T-helper 2 cell (primary cell): ENCODE measurements around the gene RNF2.
A peak's percentile ranks its signal among the peaks of the same experiment; 100 is the strongest.
"Not testable (repeated sequence)": the region's sequence is repeated elsewhere in the genome, so short reads cannot be mapped to it uniquely, and the experiment has no call there.

Experiments
- DNase-seq, 5 experiments: peaks; one replicate each; pipeline versions ENCODE4 v3.0.0 to v3.0.0-alpha.2; 2012 to 2022

RNF2 gene

GRCh38 chr1:185050823-185051451 is 5.6 kb downstream of the RNF2 start:
- DNase-seq, result no peak

DNA sequence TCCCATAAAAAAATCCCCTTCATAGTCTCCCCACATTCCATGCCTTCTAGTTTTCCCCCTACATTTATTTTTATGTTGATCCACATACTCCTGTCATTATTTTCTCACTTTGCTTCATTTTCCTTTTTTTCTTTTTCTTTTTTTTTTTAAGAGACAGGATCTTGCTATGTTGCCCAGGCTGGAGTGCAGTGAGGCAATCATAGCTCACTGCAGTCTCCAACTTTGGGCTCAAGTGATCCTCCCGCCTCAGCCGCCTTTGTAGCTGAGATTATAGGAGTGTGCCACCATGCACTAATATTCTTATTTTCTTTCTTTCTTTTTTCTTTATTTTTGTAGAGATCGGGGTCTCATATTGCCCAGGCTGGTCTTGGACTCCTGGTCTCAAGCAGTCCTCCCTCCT is 7.8 kb downstream of the RNF2 start:
- DNase-seq, result no peak

GRCh38 chr1:185054365-185055060 is 9.2 kb downstream of the RNF2 start:
- DNase-seq, result no peak

- no peak for DNase-seq
Measured at GRCh38 chr1:185058110-185058509, 12.8 kb downstream of the RNF2 start.

GRCh38 chr1:185058876-185059275 is 13.5 kb downstream of the RNF2 start:
- no peak for DNase-seq

DNA sequence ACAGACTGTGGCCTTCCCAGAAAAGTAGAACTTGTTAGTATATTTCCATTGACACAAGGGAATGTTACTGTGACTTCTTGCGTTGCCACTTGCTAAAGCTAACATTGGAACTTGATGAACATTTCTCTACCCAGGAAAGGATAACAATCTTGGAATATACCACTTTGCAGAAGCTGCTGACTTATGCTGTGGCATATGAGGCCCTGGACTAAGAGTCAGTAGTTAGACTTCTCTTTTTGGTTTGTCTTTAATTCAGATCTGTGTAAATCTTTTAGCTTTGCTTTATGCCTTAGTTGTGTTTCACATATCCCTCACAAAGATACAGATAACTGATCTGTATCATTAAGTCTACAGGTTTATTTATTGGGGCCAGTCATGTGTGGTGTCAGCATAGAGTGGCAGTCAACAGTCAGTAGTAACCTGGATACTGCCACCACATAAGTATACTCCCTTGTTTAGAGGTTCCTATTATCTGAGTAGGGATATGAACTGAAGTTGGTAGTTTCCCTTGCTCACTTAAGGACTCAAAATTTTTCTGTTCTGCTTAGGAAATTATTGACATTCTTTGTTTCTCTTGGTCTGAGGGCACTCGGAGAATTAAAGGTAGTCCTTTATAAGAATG is 14.7 kb downstream of the RNF2 start:
- peak in 1 of 5 experiments; percentile 4 for DNase-seq

- no peak for DNase-seq
Measured at GRCh38 chr1:185062710-185063370, 17.5 kb downstream of the RNF2 start.

DNA sequence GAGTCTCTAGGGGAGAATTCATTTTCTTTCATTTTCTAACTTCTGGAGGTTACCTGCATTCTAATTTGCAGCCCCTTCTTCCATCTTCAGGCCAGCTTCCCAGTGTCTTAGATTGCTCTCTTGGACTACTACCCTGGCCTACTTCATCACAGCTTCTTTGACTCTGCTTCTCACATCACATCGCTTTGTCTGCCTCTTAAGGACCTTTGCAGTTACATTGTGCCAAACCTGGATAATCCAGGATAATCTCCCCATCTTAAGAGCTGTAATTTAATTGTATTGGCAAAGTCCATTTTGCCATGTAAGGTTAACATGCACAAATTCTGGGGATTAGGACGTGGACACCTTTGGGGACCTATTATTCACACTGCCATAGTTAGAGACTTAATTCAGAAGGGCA is 18.4 kb downstream of the RNF2 start:
- no peak for DNase-seq

- DNase-seq, result not testable (repeated sequence)
Measured at GRCh38 chr1:185065006-185065405, 19.6 kb downstream of the RNF2 start.

- no peak for DNase-seq
Measured at GRCh38 chr1:185066181-185066580, 20.8 kb downstream of the RNF2 start.

- no peak for DNase-seq
Measured at GRCh38 chr1:185068341-185068740, 23.0 kb downstream of the RNF2 start.

DNA sequence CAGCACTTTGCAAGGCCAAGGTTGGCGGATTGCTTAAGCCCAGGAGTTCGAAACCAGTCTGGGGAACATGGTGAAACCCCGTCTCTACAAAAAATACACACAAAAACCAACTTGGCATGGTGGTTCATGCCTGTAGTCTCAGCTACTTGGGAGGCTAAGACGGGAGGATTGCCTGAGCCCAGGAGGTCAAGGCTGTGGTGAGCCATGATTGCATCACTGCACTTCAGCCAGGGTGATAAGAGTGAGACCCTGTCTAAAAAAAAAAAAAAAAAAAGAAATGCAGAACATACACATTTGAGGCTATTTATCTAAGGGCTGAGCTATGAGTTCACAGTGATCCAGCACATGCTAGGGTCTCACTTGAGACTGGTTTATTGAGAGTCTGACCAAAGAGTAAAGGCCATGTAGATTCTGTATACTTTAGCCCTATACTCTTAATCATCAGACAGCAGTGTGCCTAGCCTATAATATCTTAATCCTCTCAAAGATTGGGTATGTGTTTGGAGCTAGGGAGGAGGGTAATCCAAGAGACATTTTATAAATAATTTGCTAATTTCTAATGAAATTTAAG is 23.9 kb downstream of the RNF2 start:
- no peak for DNase-seq

DNA sequence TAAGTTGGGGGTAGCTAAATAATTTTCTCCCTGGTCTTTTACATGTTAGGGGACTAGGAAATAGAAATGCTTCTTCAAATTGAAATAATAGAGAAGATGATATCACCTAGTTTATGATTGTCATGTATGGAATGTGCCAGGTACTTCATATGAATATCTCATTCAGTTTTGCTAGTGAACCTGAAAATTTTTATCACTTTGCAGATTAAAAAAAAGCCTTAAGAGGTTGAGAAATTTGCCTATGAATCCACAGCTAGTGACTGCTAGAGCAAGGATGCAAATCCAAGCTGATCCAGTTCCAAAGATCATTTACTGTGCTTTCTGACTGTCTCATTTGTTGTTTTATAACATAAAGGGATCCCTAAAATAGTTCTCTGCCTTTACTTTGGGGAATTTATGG is 24.7 kb downstream of the RNF2 start:
- DNase-seq, result no peak

GRCh38 chr1:185073725-185074124 is 28.4 kb downstream of the RNF2 start:
- DNase-seq, result no peak

GRCh38 chr1:185074307-185074706 is 28.9 kb downstream of the RNF2 start:
- no peak for DNase-seq

- no peak for DNase-seq
Measured at GRCh38 chr1:185075476-185075875, 30.1 kb downstream of the RNF2 start.

- DNase-seq, result no peak
Measured at GRCh38 chr1:185077374-185077773, 32.0 kb downstream of the RNF2 start.

- DNase-seq, result no peak
Measured at GRCh38 chr1:185080422-185080821, 35.1 kb downstream of the RNF2 start.

DNA sequence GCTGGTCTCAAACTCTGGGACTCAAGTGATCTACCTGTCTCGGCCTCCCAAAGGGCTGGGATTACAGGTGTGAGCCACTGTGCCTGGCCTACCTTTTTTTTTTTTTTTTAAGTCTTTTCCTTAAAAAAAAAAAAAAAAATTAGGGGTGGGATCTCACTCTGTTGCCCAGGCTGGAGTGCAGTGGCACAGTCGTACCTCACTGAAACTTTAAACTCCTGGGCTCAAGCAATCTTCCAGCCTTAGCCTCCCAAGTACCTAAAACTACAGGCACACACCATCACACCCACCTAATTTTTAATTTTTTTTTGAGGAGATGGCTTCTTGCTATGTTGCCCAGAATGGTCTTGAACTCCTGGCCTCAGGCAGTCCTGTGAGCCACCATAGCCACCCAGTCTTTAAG is 38.5 kb downstream of the RNF2 start:
- no peak for DNase-seq

DNA sequence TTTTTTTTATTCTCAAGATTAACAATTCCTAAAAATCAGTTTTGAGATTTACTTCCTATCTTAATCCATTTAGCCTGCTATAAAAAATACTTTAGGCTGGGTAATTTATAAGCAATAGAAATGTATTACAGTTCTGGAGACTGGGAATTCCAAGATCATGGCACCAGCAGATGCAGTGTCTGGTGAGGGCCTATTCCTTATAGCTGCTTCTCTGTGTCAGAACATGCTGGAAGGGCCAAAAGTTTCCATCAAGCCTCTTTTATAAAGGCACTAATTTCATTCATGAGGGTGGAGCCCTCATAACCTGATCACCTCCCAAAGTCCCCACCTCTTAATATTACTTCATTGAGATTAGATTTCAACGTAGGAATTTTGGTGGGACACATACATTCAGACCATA is 41.7 kb downstream of the RNF2 start:
- DNase-seq, result no peak

- no peak for DNase-seq
Measured at GRCh38 chr1:185087746-185088145, 42.4 kb downstream of the RNF2 start.

DNA sequence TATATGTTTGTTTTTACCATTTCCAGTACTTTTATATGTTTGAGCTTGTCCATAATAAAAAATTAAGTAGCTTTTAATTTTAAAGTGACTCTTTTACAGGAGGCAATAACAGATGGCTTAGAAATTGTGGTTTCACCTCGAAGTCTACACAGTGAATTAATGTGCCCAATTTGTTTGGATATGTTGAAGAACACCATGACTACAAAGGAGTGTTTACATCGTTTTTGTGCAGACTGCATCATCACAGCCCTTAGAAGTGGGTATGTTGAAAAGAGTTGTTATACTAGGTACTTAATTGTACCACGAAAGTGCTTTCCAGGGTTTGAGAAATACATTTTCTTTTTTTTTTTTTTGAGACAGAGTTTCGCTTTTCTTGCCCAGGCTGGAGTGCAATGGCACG is 46.1 kb downstream of the RNF2 start:
- DNase-seq, result no peak

DNA sequence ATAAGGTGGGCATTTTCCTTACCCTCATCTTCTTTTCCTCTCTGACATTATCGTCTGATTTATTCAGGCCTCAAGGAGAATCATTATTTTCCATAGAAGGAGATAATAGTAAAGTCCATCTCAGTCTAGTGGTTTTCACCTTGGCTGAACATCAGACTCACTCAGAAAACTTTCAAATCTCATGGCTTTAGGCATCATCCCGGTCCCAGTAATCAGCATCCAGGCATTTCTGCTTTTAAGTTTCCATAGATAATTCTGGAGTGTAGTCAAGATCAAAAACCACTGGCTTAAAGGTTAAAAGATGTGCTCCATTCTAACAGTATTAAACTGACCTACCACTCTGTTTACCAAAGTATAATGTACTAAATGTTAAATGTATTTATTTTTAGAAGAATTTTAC is 49.4 kb downstream of the RNF2 start:
- DNase-seq, result no peak
